Activated CD4-positive, alpha-beta T cell treated with anti-CD3 and anti-CD28 coated beads for 4 hours (primary cell): ENCODE data around the gene ATP6V1E1.

Experiments
- DNase-seq, 2 donors: peaks; one replicate each; pipeline ENCODE4 v3.0.0-alpha.2; 2020

Gene ATP6V1E1

GRCh38 chr22:17633217-17633997 lies 4.9 kb upstream of the ATP6V1E1 start:
- DNase-seq, result no peak

- no peak for DNase-seq
Measured at GRCh38 chr22:17631076-17631565, 2.6 kb upstream of the ATP6V1E1 start.

- no peak for DNase-seq
Measured at GRCh38 chr22:17629641-17630040, 1.1 kb upstream of the ATP6V1E1 start.

GRCh38 chr22:17629173-17629489 lies 582 bp upstream of the ATP6V1E1 start:
- no peak for DNase-seq

GRCh38 chr22:17627961-17628405 lies 566 bp downstream of the ATP6V1E1 start:
- DNase-seq, result no peak

- DNase-seq, result no peak
Measured at GRCh38 chr22:17613280-17613679, 15.3 kb downstream of the ATP6V1E1 start.

- DNase-seq, result no peak
Measured at GRCh38 chr22:17612057-17612456, 16.5 kb downstream of the ATP6V1E1 start.

GRCh38 chr22:17607891-17608521 lies 20.5 kb downstream of the ATP6V1E1 start:
- no peak for DNase-seq

GRCh38 chr22:17606496-17606895 lies 22.1 kb downstream of the ATP6V1E1 start:
- DNase-seq, result no peak

GRCh38 chr22:17603668-17604067 lies 24.9 kb downstream of the ATP6V1E1 start:
- no peak for DNase-seq

- no peak for DNase-seq
Measured at GRCh38 chr22:17601031-17601430, 27.5 kb downstream of the ATP6V1E1 start.

- DNase-seq, result no peak
Measured at GRCh38 chr22:17598318-17598717, 30.2 kb downstream of the ATP6V1E1 start.

GRCh38 chr22:17597217-17597616 lies 31.3 kb downstream of the ATP6V1E1 start:
- no peak for DNase-seq

GRCh38 chr22:17596226-17596625 lies 32.3 kb downstream of the ATP6V1E1 start:
- DNase-seq, result no peak

GRCh38 chr22:17592201-17592600 lies 36.3 kb downstream of the ATP6V1E1 start:
- no peak for DNase-seq

GRCh38 chr22:17590586-17590985 lies 38.0 kb downstream of the ATP6V1E1 start:
- no peak for DNase-seq

GRCh38 chr22:17589810-17590375 lies 38.7 kb downstream of the ATP6V1E1 start:
- DNase-seq, result no peak

- DNase-seq, result no peak
Measured at GRCh38 chr22:17588606-17589005, 39.9 kb downstream of the ATP6V1E1 start.

- no peak for DNase-seq
Measured at GRCh38 chr22:17587629-17588028, 40.9 kb downstream of the ATP6V1E1 start.

- DNase-seq, result no peak
Measured at GRCh38 chr22:17586831-17587440, 41.6 kb downstream of the ATP6V1E1 start.

GRCh38 chr22:17583151-17583550 lies 45.4 kb downstream of the ATP6V1E1 start:
- DNase-seq, result no peak

GRCh38 chr22:17581631-17582030 lies 46.9 kb downstream of the ATP6V1E1 start:
- DNase-seq, result no peak

- DNase-seq, result no peak
Measured at GRCh38 chr22:17581056-17581455, 47.5 kb downstream of the ATP6V1E1 start.
